Measurements from ENCODE around the gene FTHL17.

FTHL17 gene

DNA sequence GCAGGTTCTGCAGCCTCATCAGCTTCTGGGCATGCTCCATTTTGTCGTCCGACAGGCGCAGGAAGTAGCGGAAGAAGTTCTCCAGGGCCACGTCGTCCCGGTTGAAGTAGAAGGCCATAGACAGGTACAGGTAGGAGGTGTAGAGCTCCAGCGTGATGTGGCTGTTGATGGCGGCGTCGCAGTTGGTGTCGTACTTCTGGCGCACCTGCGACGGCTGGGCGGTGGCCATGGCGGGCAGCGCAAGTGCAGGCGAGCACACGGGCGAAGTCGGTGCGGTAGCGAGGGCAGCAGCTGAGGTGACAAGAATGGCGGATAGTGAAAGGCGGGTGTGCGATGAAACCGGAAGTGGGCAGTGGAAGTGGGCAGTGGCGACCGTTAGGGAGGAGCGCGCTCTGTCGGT, at the start of gene FTHL17:
TSS of gene FTHL17 (minus strand) at position 317 of the 400 bp plus-strand sequence. CDS start at position 229, 88 bp downstream.
- no peak for DNase-seq

DNA sequence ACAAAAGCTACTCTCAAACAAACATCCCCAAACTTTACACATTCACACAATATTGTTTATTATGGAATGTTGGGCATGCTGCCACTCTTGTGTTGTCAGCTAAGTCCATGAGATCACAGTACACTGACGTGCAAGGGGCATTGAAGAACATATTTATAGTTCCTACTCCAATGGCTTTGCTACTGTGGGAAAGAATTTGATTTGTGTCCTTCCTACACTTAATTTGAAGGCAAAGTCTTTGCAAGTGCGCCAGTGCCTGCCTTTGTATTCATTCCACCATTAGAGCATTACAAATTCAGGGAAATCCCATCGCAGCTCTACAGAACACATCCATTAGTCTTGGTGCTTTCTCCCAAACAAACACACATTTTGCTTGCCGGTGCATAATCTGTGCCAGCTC, 45.4 kb upstream of the FTHL17 start:
- DNase-seq, result no peak

DNA sequence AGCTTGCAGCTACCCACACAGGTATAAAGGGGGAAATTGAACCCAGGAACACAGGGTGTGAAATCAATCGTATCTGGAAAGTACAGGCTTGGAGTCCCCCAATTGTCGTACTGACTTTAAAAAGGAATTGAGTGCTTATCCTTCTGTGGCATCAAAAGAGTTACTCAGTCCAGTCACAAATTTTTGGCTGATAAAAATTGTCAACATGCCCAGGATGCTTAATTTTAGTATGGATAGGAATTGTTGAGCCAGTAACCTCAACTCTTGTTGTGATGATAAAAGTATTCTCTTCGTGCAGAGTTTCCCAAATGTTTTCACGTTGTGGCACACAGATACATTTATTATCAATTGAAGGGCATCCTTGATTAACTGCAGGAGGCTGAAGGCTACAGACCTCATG, 43.6 kb upstream of the FTHL17 start:
- no peak for DNase-seq

DNA sequence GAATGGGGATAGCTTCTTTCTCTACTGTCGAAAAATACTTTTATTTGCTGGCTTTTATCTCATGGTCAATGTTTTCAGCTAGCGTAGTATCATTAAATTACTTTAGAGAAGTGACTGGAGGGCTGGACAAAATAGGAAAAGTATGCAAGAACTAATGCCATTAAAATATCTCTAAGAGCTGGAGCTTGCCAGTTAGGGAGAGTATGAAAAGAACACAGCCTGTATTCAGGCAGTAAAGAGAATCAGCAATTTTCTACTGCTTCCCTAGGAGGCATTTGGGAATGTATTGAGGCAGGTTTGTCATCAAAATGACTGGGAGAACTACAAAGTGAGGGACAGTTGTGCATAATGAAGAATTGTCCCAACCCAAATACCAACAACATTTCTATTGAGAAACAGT, 43.0 kb upstream of the FTHL17 start:
- no peak for DNase-seq

DNA sequence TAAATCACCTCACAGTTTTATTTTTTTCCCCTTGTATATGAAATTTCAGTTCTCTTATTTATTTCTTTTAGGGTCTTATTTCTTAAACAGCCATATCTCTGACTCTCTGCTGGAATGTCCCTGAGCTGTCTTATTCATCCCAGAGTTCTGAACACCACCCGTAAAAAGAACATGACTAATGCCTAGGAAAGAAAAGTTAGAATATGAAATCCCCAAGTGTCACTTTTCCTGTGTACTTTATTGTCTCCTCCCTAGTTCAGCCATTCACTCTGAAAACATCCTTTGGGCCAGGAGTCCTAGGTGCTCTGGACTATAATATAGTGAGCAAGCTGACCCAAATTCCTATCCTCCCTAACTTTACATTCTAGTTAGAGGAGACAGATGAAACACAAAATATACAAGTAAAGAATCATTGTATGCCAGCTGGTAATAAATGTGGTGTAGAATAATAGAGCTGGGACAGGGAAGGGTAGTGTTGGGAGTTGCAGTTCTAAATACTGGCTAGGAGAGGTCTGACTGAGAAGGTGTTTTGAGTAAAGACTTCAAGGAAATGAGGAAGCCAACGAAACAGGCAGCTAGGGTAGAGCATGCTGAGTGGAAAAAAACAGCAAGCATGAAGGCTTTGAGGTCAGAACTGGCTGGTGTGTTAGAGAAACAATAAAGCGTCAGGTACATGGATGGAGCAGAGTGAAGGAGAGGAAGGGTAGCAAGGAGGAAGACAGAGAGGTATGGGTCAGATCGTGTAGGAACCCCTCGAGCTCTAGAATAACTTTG, 40.6 kb upstream of the FTHL17 start:
- DNase-seq, result no peak

DNA sequence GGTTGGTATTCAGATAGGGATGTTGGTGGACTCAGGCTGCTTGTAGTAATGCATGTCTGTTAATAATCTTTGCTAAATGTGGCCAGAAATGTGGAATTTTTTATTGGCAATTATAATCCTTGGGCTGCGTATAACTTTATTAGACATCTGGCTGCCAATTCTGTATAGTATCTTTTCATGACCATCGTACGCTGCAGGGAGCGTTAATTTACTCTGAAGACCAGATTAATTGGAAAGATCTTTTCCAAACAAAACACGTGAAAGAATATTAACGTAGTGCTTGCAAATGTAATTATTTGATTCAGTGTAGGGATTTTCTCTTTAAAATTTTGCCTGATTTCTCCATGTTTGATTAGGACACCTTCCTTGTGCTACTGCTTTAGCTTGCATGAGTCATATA, 38.8 kb upstream of the FTHL17 start:
- no peak for DNase-seq

DNA sequence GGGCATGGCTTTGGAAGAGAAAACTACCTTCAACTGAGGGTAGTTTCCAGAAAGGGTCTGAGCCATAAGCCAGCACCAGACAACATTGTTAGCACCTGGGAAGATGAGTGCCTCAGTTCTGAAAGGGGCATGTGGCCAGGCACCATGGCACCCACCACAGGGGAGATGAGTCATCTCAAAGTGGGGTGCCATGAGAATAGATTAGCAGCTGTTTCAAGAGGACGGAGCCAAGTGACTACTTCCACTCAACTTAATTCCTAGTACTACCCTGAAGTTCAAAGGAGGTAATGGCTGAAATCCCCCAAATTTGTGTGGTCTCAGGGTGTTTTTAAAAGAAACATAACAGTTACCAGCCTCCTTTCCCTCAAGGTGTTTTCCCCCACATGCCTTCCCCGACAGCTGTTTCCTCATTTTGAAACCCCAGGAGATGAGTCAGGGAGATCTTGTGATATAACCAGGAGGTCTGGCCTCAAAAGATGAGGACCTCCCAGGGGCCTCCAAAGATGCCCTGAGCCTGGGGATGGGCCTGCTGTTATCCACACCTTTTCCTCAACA, 27.8 kb upstream of the FTHL17 start:
- DNase-seq, result no peak

DNA sequence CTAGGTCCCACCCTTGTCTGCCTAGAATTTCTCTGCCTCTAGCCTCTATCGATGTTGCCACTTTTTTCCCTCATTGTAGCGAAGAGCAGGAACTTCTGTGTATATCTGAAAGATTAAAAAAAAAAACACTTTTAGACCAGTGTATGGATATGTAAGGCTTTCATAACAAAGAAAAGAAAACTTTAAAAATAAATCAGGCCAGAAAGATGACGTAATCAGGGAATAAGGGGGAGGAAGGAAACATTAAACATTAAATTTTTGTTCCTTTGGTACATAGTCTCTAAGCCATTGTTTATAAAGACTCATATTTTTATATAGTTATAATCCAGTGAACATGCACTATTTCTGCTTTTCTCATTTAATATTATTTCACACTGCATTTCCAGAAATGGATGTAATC, 26.2 kb upstream of the FTHL17 start:
- DNase-seq, result no peak

DNA sequence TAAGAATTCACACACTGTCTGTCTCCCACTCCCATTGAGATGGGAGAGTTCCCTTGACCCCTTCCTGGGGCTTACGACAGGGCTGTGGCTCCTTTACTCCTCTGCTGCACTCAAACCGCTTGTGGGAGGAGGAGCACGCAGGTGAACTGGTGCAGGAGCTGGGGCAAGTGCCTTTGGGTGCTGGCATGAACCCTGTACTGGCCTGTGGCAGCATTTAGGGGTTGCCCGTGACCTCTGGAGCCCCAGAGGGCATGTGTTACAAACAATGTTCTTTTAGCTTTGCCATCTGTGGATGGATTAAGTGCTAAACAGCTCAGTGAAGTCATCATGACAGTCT, 21.8 kb upstream of the FTHL17 start:
- DNase-seq, result no peak

DNA sequence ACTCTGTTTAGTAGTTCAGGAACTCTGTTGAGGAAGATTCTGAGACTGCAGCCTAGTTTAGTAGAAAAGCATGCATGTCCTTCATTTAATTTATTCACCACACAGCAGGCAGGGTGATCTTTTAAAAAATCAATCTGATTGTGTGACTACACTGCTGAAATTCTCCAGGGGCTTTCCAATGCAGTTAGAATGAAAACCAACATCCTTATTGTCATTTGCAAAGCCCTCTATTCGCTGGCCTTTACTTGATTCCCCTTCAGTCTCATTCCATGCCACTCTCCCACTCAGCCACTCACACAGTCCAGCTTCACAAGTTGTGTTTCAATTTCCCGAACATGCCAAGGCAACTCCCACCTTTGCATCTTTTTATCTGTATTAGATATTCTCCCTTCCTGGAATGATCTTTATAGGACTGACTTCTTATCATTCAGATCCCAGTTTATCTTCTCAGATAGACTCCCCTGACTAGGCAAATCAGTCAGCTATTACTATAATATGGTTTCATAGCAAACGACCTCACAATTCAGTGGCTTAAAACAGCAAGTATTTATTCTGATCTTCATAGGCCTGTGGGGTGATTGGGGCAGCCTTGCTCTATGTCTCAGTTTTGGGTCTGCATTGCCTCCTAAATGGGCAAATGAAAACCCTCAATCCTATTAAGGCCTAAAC, 21.3 kb upstream of the FTHL17 start:
- DNase-seq, result no peak

DNA sequence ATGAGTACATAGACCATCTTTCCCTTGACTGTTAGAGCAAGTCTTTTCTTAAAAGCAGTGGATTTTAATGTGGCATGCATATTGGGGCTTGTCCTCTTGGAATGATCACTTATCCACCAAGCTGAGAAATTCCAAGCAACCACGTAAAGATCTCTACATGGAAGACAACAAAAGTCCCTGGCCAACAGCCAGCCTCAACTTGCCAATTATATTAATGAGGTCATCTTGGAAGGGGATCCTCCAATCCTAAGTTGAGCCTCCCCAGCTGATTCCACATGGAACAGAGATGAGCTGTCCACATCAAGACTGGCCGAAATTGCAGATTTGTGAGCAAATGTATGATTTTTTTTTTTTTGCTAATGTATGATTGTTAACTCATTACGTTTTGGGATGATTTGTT, 20.6 kb upstream of the FTHL17 start:
- no peak for DNase-seq

DNA sequence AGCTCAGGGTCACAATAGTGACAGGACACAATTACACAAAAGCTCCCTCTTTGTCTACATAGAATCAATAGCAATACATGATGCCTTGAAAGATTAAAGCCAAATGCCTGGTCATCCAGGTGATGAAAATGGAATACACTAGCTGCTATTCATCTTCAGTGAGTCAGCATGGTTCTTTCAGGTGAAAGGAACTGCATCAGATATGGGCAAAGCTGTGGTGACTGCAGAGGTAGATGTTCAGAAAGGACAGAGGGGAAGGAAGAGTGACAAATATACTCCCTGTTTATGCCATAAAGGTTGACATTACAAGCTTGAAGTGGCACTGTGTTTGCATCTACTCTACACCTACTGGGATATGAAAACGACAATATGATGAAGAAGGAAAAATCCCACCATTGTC, 20.0 kb upstream of the FTHL17 start:
- no peak for DNase-seq

DNA sequence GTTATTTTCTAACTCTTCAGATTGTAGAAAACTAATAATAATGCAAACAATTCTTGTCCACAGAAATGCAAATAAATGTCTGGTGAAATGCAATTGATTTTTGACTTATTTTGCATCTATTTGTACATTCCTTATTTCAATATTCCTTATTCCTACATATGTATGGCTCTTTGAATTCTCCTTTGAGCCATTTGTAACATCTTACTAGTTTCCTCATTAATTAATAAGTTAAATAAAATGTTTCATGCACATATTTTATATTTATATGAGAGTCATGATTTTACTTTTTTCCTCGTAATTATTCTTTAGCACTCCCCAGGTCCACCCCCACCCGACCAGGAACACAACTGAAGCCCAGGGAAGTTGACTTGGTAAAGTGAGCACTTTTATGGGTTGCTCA, 2.7 kb upstream of the FTHL17 start:
- DNase-seq, result no peak

DNA sequence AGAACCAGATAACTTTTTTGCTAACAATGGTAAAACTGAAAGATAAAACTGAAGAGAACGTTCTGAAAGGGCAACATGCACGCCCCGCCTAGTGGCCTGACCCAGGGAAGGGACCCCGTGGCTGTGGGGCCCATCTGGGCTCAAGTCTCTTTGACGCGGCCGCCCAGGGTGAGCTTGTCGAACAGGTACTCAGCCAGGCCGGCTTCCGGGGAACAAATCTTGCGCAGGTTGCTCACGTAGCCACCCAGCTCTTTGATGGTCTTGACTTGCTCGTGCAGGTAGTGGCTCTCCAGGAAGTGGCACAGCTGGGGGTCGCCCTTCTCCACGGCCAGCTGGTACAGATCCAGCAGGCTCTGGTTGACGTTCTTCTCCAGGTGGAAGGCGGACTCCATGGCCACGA, 579 bp downstream of the FTHL17 start:
- no peak for DNase-seq

DNA sequence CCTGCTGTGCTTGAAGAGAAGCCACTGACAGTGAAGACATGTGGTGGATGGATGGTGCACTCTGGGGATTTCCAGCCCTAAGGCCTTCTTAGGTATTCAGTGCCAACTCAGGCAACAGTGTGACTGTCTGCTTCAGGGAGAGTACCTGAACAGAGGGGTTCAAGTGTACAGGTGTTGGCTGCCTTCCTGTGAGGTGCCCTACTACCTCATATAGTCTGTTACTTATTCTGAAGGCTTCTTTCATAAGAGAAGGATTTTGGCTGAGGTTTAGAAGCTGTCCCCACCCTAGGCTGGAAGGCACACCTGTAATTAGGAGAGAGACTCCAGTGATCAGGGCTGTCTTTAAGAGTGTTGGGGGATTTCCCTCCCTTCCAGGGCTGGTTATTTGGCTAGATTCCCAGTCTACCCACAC, 1.8 kb downstream of the FTHL17 start:
- DNase-seq, result no peak

DNA sequence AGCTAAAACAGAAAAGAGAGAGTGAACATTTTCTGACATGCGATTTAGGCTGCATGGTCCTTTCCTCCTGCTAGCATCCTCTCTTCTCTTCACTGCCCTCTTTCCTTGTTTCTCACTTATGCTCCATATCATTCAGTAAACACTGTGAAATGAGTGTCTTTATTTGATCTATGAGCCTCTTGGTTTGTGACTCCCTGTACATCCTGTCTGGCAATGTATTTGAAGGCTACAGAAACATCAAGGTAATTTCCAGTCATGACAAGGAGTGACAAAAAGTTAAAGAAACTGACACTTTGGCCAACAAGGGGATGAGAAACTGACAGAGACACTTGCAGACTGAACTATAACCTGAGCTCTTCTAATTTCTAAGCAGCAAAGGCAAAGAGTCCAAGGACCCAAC, 8.7 kb downstream of the FTHL17 start:
- no peak for DNase-seq

DNA sequence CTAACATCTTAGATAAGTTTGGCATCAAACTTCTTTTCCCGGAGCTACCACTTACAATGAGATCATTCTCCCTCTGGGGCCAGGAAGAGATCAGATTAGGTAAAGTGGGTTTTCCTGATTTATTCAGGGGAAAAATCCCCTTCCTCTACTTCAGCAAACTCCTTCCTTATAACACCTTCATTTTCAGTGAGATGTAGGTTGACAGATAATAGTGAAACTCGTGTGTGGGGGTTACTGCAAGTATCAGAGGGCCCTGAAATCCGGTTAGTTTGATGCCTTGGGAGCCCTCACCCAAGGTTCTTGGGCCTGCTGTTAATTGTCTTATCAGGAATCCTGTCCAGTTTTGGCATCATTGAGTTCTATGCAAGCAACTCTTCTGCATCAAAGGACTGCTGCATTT, 10.8 kb downstream of the FTHL17 start:
- DNase-seq, result no peak

DNA sequence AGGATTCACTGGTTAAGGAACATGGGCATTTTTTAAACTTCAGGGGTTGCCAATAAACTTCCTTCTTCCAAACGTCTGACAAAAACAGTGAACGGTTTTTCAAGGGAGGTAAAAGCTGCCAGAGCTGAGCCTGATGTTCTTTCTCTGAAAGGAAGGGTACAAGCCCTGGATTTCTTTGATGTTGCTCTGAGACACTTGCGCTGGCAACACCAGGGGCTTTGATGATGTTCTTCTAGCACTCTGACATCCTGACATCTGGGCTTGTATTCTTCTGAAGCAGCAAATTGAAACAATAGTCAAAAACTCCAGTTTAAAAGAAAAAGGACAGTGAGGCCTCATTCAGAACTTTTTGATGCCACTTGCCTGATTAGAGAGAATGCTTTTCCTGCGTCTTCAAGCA, 11.8 kb downstream of the FTHL17 start:
- DNase-seq, result no peak

DNA sequence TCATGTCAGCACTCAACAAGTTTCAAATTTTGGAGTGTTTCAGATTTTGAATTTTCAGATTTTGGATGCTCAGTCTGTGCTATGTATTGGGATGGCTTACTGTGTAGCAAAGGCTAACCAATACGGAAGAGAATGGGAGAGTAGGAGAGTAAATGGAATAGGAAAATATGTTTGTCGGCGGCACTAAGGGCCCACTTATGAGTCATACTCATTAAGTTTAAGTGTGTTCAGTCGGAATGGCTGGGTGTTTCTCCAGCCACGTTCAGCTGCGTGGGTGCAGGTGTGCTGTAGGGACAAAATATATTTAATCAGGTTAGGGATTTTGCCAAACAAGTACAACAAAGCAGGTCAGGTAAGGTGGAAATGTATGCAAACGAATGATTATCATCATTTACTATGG, 13.6 kb downstream of the FTHL17 start:
- DNase-seq, result no peak

DNA sequence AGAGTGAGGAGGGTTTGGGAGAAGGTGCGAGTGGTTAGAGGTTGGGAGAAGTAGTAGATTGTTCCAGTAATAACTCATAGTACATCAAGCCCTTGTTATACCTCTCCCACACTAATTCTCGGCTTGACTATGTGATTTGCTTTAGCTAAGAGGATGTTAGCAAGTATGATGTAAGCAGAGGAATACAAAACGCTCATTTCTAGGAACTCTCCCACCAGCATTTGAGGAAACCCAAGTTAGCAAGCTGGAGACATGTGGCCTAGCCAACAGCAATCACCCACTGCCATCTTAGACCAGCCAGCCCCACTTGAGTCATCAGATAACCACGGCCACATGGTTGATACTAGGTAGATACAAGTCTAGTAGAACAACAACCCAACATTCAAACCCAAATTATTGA, 14.2 kb downstream of the FTHL17 start:
- no peak for DNase-seq

DNA sequence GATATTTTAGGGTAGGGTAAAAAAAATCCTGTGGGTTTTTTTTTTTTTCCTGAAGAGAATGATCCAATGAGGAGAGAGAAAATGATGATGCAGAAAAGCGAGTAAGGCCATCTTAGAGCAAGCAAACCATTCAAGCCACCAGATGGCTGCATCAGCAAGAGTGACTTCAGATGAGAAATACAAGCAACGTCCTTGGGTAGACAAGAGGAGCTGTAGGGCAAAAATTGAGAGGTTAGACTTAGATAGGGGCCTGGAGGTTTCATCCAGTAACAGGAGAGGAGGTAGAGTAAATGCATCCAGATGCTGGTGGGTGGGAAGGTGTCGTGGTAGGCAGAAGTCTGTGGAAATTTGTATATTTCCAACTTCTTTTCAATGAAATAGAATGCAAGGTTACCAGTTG, 14.6 kb downstream of the FTHL17 start:
- DNase-seq, result no peak

DNA sequence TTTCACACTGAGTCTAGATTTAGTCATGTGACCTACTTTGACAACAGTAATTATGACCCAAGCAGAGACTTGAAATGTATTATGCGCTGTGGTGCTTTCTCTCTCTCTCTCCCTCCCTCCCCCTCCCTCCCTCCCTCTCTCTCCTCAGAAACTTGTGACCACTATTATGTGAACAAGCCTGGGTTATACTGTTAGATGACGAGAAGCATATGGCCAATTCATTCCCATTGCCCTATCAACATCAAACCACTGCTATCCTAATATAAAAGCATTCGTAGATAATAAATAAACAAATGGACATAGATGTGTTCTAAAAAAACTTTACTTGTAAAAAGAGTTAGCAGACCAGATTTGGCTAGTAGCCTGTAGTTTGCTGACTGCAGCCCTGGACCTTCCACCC, 18.2 kb downstream of the FTHL17 start:
- no peak for DNase-seq

DNA sequence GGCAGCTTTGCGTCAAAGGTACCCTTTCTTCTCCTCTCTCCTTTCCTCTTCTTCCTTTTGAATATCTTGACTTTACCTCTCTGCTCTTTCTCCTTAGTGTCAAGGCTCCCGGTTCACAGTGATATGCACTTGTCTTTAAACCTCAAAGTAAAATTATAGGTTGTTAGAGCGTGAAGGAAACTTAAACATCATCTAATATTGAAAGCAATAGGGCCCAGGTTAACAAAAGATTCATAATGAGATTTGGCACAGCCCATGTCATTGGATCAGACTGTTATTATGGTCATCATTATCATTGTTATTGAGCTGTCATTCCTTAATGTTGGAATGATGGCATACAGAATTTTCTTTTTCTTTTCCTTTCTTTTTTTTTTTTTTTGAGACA, 32.5 kb downstream of the FTHL17 start:
- DNase-seq, result no peak

DNA sequence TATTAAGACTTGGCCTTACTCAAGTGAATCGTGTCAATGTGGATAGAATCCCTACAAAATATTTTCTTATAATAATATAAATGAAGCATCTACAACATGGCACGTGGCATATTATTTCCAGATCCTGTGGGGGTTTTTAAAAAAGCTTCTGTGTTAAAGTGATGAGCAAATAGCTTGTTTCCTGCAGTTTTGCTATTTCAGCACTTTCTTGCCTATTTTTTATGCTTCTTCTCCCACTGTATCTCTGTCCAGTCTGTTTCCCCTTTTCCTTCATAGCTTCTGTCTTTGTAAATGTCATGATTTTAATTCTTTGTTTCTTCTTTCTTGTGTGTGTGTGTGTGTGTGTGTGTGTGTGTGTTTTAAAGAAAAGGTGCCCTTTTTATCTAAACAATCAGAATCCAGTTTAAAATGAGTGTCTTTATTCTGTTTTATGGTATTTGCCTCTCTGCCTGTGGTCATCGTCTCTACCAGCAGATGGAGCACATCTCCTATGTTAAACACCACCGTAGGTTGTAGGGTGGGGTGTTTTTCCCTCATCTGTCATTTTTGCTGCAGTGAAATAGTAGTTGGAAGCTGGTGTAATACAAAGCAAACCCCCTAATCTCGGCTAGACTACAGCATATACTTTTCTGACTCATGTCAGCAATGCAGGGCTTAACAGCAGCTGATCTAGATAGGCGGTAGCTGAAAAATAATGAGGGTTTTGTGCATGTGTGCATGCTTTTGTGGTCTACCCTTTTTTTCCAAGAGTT, 33.1 kb downstream of the FTHL17 start:
- peak in 1 of 2 donors; percentile 9 for DNase-seq

Measured in CD4-positive, alpha-beta T cell treated with Interleukin-1 beta for 1 hour (primary cell).